HL-60 (cell line): ENCODE data around the gene DLX2.

Source experiments
- DNase-seq, 2 experiments: peaks; one replicate each; pipeline ENCODE4 v3.0.0-alpha.2; 2010 to 2020; ENCODE audit warnings: low read depth in 1 of 2, low spot score in 1 of 2
- H3K27ac ChIP-seq: fragments of 250-450 bp; sonication (Bioruptor Pico); replicated peaks from 2 replicates; pipeline ENCODE4 v1.5.1; 2020; ENCODE audit warnings: mild to moderate bottlenecking, moderate library complexity
- H3K27me3 ChIP-seq: fragments of 250-450 bp; sonication (Bioruptor Pico); 2 replicates; pipeline ENCODE4 v1.5.1; 2021; ENCODE audit warnings: mild to moderate bottlenecking, moderate library complexity; ENCODE audit not compliant: insufficient read depth, poor library complexity, severe bottlenecking
- H3K4me3 ChIP-seq: replicated peaks from 2 replicates; pipeline ENCODE4 v1.5.1; 2011; ENCODE audit warnings: mild to moderate bottlenecking, control low read depth, low read length; ENCODE audit not compliant: insufficient read depth
- CTCF ChIP-seq: IDR thresholded peaks from one replicate; pipeline ENCODE4 v1.5.1; 2011; ENCODE audit warnings: low read length, control low read depth, inconsistent platforms; ENCODE audit not compliant: insufficient read depth
- GABPA ChIP-seq: IDR thresholded peaks from 2 replicates; pipeline ENCODE4 v1.6.1; 2012; ENCODE audit warnings: low read depth
- POLR2AphosphoS5 ChIP-seq: IDR thresholded peaks from 2 replicates; pipeline ENCODE4 v1.6.1; 2012; ENCODE audit warnings: low read depth
- SPI1 ChIP-seq: IDR thresholded peaks from 2 replicates; pipeline ENCODE4 v1.6.1; 2012; ENCODE audit warnings: low read depth, mild to moderate bottlenecking, borderline replicate concordance
- TF ChIP-seq, protein P1 (sequence below): IDR thresholded peaks from 2 replicates; pipeline ENCODE4 v1.6.1; 2012; ENCODE audit warnings: low read depth; ENCODE audit not compliant: insufficient replicate concordance

DLX2 gene

GRCh38 chr2:172084645-172085459 lies 17.8 kb downstream of the DLX2 start:
- Histone ChIP-seq H3K4me3 (peak overlapping the region; percentile 70), H3K27me3 (peaks cover 80% of the 10 kb centered on the region), H3K27ac (0 out of 2 replicates have a peak overlapping the region, but pooled peaks have one; percentile 1)
- DNase-seq = peak; percentile 84 to 91
- TF ChIP-seq SPI1 (peak; percentile 41; the same call in 1 of the 2 replicates), GABPA (no peak)

DNA sequence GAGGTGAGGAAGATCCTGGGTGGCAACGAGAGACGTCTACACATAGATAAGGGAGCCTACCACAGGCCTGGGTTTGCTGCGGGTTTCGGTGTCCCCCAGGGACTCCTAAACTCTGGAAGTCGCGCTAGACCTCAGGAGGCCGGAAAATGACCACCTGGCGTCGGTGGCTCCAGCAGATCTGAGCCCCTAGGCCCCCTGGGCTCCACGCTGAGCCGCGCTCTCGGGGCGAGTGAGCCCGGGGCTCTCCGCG lies 18.4 kb downstream of the DLX2 start:
- Histone ChIP-seq H3K27me3 (peaks cover 77% of the 10 kb centered on the region), H3K4me3 (peak overlapping the region; percentile 70), H3K27ac (no peak overlapping the region)
- DNase-seq = no peak
- TF ChIP-seq, protein P1, sequence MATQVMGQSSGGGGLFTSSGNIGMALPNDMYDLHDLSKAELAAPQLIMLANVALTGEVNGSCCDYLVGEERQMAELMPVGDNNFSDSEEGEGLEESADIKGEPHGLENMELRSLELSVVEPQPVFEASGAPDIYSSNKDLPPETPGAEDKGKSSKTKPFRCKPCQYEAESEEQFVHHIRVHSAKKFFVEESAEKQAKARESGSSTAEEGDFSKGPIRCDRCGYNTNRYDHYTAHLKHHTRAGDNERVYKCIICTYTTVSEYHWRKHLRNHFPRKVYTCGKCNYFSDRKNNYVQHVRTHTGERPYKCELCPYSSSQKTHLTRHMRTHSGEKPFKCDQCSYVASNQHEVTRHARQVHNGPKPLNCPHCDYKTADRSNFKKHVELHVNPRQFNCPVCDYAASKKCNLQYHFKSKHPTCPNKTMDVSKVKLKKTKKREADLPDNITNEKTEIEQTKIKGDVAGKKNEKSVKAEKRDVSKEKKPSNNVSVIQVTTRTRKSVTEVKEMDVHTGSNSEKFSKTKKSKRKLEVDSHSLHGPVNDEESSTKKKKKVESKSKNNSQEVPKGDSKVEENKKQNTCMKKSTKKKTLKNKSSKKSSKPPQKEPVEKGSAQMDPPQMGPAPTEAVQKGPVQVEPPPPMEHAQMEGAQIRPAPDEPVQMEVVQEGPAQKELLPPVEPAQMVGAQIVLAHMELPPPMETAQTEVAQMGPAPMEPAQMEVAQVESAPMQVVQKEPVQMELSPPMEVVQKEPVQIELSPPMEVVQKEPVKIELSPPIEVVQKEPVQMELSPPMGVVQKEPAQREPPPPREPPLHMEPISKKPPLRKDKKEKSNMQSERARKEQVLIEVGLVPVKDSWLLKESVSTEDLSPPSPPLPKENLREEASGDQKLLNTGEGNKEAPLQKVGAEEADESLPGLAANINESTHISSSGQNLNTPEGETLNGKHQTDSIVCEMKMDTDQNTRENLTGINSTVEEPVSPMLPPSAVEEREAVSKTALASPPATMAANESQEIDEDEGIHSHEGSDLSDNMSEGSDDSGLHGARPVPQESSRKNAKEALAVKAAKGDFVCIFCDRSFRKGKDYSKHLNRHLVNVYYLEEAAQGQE = no peak
- no peak for TF ChIP-seq SPI1
- no peak for TF ChIP-seq GABPA
- no peak for TF ChIP-seq POLR2AphosphoS5
- no peak for TF ChIP-seq CTCF

- Histone ChIP-seq H3K27me3 (peaks cover 72% of the 10 kb centered on the region), H3K4me3 (peak overlapping the region; percentile 70), H3K27ac (no peak overlapping the region)
- peak in 1 of 2 experiments; percentile 47 for DNase-seq
- TF ChIP-seq POLR2AphosphoS5 = no peak
- no peak for TF ChIP-seq SPI1
- TF ChIP-seq, protein P1 = no peak
- TF ChIP-seq GABPA = no peak
- TF ChIP-seq CTCF = no peak
Observed at GRCh38 chr2:172083628-172084394, 18.9 kb downstream of the DLX2 start.

GRCh38 chr2:172082944-172083627 lies 19.6 kb downstream of the DLX2 start:
- Histone ChIP-seq H3K27ac (no peak overlapping the region), H3K27me3 (peaks cover 64% of the 10 kb centered on the region), H3K4me3 (no peak overlapping the region; the same call in 1 of the 2 replicates)
- TF ChIP-seq SPI1 (no peak), POLR2AphosphoS5 (no peak), GABPA (no peak), CTCF (no peak)
- TF ChIP-seq, protein P1 = no peak
- no peak for DNase-seq
